HG03558 (cell line): ENCODE measurements around the gene DENND6A.

Experiments
- ATAC-seq: cut with Tn5 transposase; IDR thresholded peaks from one replicate; pipeline ENCODE4 v1.9.1; 2021; ENCODE audit warnings: moderate number of reproducible peaks; ENCODE audit not compliant: unreplicated experiment; ENCODE audit errors: extremely low read depth

Gene DENND6A

GRCh38 chr3:57586778-57587177, 106.1 kb downstream of the DENND6A start:
- no peak for ATAC-seq

- ATAC-seq, result no peak
Measured at GRCh38 chr3:57583544-57583943, 109.3 kb downstream of the DENND6A start.

- no peak for ATAC-seq
Measured at GRCh38 chr3:57582474-57583168, 110.3 kb downstream of the DENND6A start.

GRCh38 chr3:57577801-57578200, 115.1 kb downstream of the DENND6A start:
- no peak for ATAC-seq

- no peak for ATAC-seq
Measured at GRCh38 chr3:57575966-57576626, 116.8 kb downstream of the DENND6A start.
